ENCODE data around the gene ZNF536.

ZNF536 gene

GRCh38 chr19:30564551-30565011 lies 192.4 kb downstream of the ZNF536 start:
- no peak for DNase-seq (ENCODE audit: low read depth)

- DNase-seq (ENCODE audit: low read depth): no peak
These were observed 193.5 kb downstream of the ZNF536 start for GRCh38 chr19:30565636-30566035.

GRCh38 chr19:30566681-30567420 lies 194.7 kb downstream of the ZNF536 start:
- no peak for DNase-seq (ENCODE audit: low read depth)

- no peak for DNase-seq (ENCODE audit: low read depth)
These were observed 195.5 kb downstream of the ZNF536 start for GRCh38 chr19:30567536-30568232.

- no peak for DNase-seq (ENCODE audit: low read depth)
These were observed 198.0 kb downstream of the ZNF536 start for GRCh38 chr19:30570194-30570593.

- DNase-seq (ENCODE audit: low read depth): no peak
These were observed 205.4 kb downstream of the ZNF536 start for GRCh38 chr19:30577551-30578105.

- DNase-seq (ENCODE audit: low read depth): no peak
These were observed 207.2 kb downstream of the ZNF536 start for GRCh38 chr19:30579419-30579818.

GRCh38 chr19:30580673-30581072 lies 208.5 kb downstream of the ZNF536 start:
- DNase-seq (ENCODE audit: low read depth): no peak

- DNase-seq (ENCODE audit: low read depth): no peak
These were observed 211.9 kb downstream of the ZNF536 start for GRCh38 chr19:30584090-30584489.

GRCh38 chr19:30587869-30588268 lies 215.7 kb downstream of the ZNF536 start:
- DNase-seq (ENCODE audit: low read depth): no peak

GRCh38 chr19:30590596-30591229 lies 218.5 kb downstream of the ZNF536 start:
- no peak for DNase-seq (ENCODE audit: low read depth)

GRCh38 chr19:30593356-30593755 lies 221.2 kb downstream of the ZNF536 start:
- DNase-seq (ENCODE audit: low read depth): no peak

- DNase-seq (ENCODE audit: low read depth): no peak
These were observed 222.0 kb downstream of the ZNF536 start for GRCh38 chr19:30593975-30594745.

GRCh38 chr19:30596268-30596667 lies 224.1 kb downstream of the ZNF536 start:
- DNase-seq (ENCODE audit: low read depth): no peak

GRCh38 chr19:30596813-30597399 lies 224.7 kb downstream of the ZNF536 start:
- no peak for DNase-seq (ENCODE audit: low read depth)

- no peak for DNase-seq (ENCODE audit: low read depth)
These were observed 226.5 kb downstream of the ZNF536 start for GRCh38 chr19:30598688-30599087.

- no peak for DNase-seq (ENCODE audit: low read depth)
These were observed 230.6 kb downstream of the ZNF536 start for GRCh38 chr19:30602661-30603350.

GRCh38 chr19:30604657-30605056 lies 232.5 kb downstream of the ZNF536 start:
- DNase-seq (ENCODE audit: low read depth): no peak

GRCh38 chr19:30605333-30605732 lies 233.1 kb downstream of the ZNF536 start:
- DNase-seq (ENCODE audit: low read depth): no peak

GRCh38 chr19:30606114-30607050 lies 234.2 kb downstream of the ZNF536 start:
- no peak for DNase-seq (ENCODE audit: low read depth)
